GM18519 (cell line): ENCODE results near the gene GOLGA1.

ENCODE experiments used
- ATAC-seq: cut with Tn5 transposase; IDR thresholded peaks from one replicate; pipeline ENCODE4 v1.9.1; 2021; ENCODE audit warnings: mild to moderate bottlenecking, moderate library complexity; ENCODE audit not compliant: unreplicated experiment, low FRiP score

Gene GOLGA1

GRCh38 chr9:124886866-124887492 is 53.9 kb downstream of the GOLGA1 start:
- no peak for ATAC-seq

DNA sequence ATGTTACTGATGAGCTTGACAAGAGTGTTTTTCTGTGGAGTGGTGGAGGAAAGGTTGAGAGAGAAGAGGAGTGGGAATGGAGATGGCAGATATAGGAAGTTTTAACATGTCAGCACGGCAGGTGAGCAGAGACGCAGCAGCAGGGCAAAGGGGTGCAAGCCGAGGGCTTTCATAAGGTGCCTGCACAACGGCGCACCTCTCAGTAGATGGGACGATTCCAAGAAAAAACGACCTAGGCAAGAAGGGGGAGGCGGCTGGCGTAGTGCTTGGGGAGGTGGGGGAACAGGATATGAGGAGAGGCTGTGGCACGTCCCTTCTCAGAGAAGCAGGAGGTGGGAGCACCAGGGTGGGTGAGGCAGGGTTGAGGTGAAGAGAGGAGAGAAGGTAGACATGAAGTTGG is 54.4 kb downstream of the GOLGA1 start:
- ATAC-seq = no peak

DNA sequence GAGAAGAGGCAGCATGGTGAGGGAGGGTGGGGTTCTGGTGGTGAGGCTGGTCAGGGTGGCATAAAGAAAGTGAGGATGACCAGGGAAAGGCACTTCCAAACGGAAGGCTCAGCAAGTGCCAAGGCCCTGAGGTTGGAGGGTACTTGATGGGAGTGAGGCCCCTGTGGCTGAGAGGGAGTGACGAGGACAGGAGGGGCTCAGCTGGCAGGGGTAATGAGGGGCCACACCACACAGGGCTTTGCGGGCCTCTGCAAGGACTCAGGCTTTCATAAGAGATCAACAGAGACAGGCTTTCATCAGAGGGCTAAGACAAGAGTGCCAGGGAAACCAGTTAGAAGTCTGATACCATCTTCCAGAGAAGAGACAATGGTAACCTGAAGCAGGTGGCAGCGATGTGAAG is 55.3 kb downstream of the GOLGA1 start:
- no peak for ATAC-seq

GRCh38 chr9:124884376-124884775 is 56.5 kb downstream of the GOLGA1 start:
- no peak for ATAC-seq

- ATAC-seq = no peak
These were observed 58.7 kb downstream of the GOLGA1 start for GRCh38 chr9:124882231-124882630.

DNA sequence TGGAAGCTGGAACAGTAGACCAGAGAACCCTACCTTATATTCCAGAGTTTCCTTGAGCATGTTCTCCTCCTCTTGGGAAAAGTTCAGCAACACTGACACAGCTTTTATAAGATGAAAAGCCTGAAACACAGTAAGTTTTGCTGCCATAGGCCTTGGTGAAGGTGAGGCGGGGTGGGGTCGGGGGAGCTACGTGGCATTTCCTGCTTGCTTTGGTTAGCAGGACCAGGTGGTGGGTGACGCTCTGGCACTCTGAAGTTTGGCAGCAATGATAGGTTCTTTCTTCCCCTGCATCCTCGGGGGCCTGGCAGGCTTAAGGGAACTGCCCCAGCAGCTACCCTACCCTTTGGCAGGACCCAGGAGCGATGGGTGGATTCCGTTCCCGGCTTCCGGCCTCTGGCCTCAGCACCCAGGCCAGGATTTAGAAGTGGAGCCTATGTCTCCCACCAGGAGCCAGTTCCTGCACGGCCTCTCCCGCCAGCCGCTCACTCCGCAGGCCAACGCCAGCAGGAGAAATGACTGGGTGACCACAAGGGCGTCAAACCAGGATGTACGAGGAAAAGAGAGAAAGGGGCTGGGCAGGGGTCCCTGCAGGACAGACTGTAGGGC is 59.6 kb downstream of the GOLGA1 start:
- ATAC-seq = no peak

- no peak for ATAC-seq
These were observed 60.4 kb downstream of the GOLGA1 start for GRCh38 chr9:124880501-124880900.

- no peak for ATAC-seq
These were observed 61.7 kb downstream of the GOLGA1 start for GRCh38 chr9:124879226-124879625.

- ATAC-seq = no peak
These were observed 62.4 kb downstream of the GOLGA1 start for GRCh38 chr9:124878518-124878917.

DNA sequence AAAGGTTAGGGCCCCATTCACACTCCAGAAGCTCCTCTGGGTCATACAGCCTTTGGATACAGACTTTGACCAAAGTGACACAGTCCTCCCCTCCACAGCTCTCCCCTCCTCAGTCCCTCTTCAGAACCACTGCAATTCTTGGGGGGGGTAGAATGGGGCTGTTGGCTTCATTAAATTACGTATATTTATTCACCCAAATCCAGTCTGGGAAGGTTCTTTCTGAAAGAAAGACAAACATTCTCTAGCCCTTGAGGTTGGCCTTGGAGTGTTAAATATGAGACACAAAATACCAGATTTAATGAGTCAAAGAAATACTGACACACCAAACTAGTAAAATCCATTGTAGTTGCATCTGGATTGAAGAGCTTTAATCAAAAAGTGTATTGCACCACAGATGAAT is 62.9 kb downstream of the GOLGA1 start:
- no peak for ATAC-seq

DNA sequence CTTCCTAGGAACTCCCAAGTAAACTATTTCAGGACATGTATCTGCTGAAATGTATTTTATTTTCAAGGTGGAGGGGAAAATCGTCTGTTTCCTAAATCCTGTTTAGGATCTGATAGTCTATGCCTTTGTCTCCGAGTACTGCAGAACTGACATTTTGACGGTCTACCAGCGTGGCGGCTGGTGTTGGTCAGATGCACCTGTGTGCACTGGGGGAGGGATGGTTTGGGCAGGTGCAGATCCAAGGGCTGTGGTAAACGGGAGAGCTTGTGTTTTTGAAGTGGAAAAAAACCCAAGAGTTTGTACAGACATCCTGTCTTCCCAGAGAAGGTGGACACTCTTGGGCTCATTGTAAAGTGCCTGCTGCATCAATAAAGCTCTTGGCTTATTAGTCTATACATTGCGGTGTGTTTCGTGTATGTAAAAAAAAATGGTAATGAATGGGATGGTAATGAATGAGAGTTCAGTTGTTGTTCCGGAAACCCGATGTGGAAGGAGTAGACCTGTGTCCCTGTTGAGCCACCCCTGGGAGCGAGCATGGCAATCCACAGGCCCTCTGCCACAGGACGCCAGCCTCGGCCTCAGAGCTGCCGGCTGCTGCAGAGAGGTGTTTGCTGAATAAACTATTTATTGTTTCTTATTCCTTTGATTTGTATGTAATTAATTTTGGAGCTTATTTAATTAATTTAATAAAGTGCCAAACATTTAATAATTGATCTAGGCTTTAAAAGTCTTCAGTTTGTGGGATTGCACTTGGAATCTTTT is 63.7 kb downstream of the GOLGA1 start:
- ATAC-seq = no peak

- no peak for ATAC-seq
These were observed 65.4 kb downstream of the GOLGA1 start for GRCh38 chr9:124875501-124875900.

GRCh38 chr9:124873664-124874063 is 67.2 kb downstream of the GOLGA1 start:
- no peak for ATAC-seq

DNA sequence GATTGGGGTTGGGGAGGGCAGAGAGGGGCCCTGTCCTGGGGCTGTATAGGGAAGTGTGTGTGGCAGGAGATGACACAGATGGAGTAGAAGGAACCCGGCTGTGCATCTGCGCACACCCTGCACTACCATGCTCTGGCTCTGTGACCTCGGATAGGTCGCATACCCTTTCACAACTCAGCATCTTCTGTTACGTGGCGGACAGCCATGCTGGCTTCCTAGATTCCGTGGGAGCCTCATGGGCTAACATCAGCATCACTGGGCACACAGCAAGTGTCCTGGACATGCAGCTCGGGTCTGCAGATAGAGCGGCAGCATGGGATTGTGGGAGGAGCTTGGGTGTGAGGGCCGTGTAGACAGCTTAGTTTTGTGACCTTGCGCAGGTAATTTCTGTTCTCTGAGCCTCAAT is 69.7 kb downstream of the GOLGA1 start:
- ATAC-seq = no peak

GRCh38 chr9:124870723-124871122 is 70.2 kb downstream of the GOLGA1 start:
- ATAC-seq = no peak

DNA sequence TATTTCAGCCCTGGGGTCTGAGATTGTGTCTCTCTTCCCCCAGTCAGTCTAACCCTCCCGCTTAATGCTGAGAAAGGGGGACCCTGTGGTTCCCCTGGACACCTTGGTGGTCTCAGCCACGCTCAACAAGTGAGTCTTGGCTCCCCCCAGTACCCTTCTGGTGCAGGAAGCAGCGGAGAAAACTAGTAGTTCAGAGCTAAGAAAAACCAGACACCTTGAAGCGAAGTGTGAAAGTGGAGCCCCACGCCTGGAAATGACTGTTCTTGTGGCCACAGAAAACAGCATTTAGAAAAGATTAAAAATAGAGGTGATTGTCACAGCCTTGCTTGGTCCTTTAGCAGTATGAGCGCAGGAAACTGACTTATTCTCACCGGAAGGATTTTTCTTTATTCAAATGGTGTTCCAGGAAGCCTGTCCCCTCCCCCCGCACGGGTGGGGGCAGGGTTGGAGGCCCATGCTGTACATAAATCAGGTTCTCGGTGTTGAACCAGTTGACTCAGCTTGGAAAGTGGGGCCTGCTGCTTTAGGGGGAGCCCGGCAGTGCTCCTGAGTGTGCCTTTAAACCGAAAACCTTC is 70.8 kb downstream of the GOLGA1 start:
- peak; percentile 29 for ATAC-seq

GRCh38 chr9:124869466-124869985 is 71.4 kb downstream of the GOLGA1 start:
- no peak for ATAC-seq

DNA sequence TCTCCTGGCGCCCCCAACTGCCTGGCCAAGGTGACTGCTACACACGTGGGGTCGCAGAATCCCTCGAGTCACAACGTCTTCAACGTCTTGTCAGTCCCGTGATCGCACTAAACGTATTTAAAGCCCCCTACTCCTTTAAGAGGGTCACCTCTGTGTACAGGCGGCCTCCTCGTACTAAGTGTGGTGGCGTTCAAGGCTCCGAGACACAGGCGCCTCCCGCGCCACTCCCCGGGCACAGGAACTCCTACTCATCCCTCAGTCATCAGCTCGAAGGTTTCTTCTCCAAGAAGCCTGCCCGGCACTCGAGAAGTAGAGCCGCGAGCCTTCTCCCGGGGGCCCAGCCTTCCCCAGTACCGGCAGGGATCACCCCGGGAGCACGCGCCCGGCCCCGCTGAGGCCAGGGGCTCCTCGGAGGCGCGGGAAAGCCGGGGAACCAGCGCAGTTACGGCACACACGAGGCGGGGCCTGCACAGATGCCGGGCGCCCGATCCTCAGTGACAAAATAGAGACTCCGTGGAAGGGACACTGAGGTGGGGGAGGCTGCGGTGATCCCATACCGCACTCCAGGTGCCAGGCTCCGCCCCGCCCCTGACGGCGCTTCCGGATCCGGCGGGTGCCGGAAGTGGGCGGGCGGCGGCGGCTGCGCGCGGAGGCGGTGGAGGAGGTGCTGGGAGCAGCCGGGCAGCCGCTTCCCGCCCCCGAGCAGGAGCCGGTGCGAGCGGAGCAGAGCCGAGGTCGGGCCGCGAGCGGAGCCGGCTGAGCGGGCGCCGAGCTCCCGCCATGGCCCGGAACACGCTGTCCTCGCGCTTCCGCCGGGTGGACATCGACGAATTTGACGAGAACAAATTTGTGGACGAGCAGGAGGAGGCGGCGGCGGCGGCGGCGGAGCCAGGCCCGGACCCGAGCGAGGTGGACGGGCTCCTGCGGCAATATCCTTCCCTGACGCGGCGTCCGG is 72.1 kb downstream of the GOLGA1 start:
- ATAC-seq = peak; percentile 38

- no peak for ATAC-seq
These were observed 77.5 kb downstream of the GOLGA1 start for GRCh38 chr9:124863371-124863871.
